GM13977 (cell line): ENCODE measurements around the gene SPARCL1.
"Not testable (repeated sequence)": the region's sequence is repeated elsewhere in the genome, so short reads cannot be mapped to it uniquely, and the experiment has no call there.

Experiments
- DNase-seq: peaks from one replicate; pipeline ENCODE4 v3.0.0; 2012; ENCODE audit warnings: low spot score
- CTCF ChIP-seq: IDR thresholded peaks from 2 replicates; pipeline ENCODE4 v1.5.1; 2012; ENCODE audit warnings: mild to moderate bottlenecking, control low read depth; ENCODE audit not compliant: insufficient read depth; ENCODE audit errors: extremely low read depth, missing control alignments
- in situ Hi-C: fragments of 300-500 bp; cut with MboI; formaldehyde crosslinking; loops from one replicate; pipeline ENCODE4 v1.12.0; 2022; ENCODE audit warnings: low sequenced_read_pairs, low pct_unique_long_range_greater_than_20kb, mixed read lengths, inconsistent platforms; ENCODE audit not compliant: unreplicated experiment

SPARCL1 gene

GRCh38 chr4:87529187-87529586, at the start of gene SPARCL1:
Gene SPARCL1 (minus strand): TSS chr4:87529376. CDS start chr4:87499574, 29,802 bp downstream.
- TF ChIP-seq CTCF, result no peak
- no peak for DNase-seq
- in situ Hi-C loops, result no loop called here

- no peak for DNase-seq
- TF ChIP-seq CTCF, result no peak
- in situ Hi-C loops, result no loop called here
Observed at GRCh38 chr4:87575983-87576382, 46.8 kb upstream of the SPARCL1 start.

GRCh38 chr4:87575408-87575807, 46.2 kb upstream of the SPARCL1 start:
- no peak for DNase-seq
- no peak for TF ChIP-seq CTCF
- in situ Hi-C loops, result no loop called here

GRCh38 chr4:87574996-87575395, 45.8 kb upstream of the SPARCL1 start:
- no peak for DNase-seq
- in situ Hi-C loops, result no loop called here
- TF ChIP-seq CTCF, result no peak

- in situ Hi-C loops, DNase-seq: not testable (repeated sequence)
Observed at GRCh38 chr4:87574376-87574775, 45.2 kb upstream of the SPARCL1 start.

- in situ Hi-C loops, result no loop called here
- DNase-seq, result no peak
- no peak for TF ChIP-seq CTCF
Observed at GRCh38 chr4:87570290-87570805, 41.2 kb upstream of the SPARCL1 start.

- in situ Hi-C loops, result no loop called here
- TF ChIP-seq CTCF, result no peak
- no peak for DNase-seq
Observed at GRCh38 chr4:87567191-87567590, 38.0 kb upstream of the SPARCL1 start.
